ENCODE results near the gene KLF4. TPM values are rescaled to one million over a fixed set of nuclear protein-coding genes. Genes with fewer than 3 reads are reported as not detected.

Gene KLF4
- 0.52 and 1.4 TPM in 2 replicates for total RNA-seq

GRCh38 chr9:107489687-107490605 lies at the start of gene KLF4:
Gene KLF4, minus strand, starts transcription at chr9:107489769. Its CDS starts 597 bp downstream, at chr9:107489172.
- Mint-ChIP-seq H3K9me3 (no peaks in the 10 kb centered on the region), H3K36me3 (ENCODE audit: low read depth) (peaks cover 3% of the 10 kb centered on the region), H3K27ac (no peak within 1 kb of the TSS), H3K4me1 (ENCODE audit: low read depth) (peaks cover 5% of the 10 kb centered on the region), H3K4me3 (ENCODE audit: low read depth) (peak within 1 kb of the TSS; percentile 71), H3K27me3 (ENCODE audit: low read depth) (peaks cover 64% of the 10 kb centered on the region)
- peak; percentile 68 for DNase-seq (ENCODE audit: low spot score)
- intact Hi-C loops (cut with micrococcal nuclease) = loop anchor here (5.0 to 10.0 kb wide), 3 partner anchors 208 to 1825 kb away; partner anchors contain the start of gene RAD23B

GRCh38 chr9:107536462-107536861 lies 46.9 kb upstream of the KLF4 start:
- H3K9me3 Mint-ChIP-seq = no peaks in the 10 kb centered on the region
- intact Hi-C loops (cut with micrococcal nuclease) = no loop called here
- no peak overlapping the region for H3K4me3 Mint-ChIP-seq (ENCODE audit: low read depth)
- H3K27ac Mint-ChIP-seq = no peak overlapping the region
- H3K27me3 Mint-ChIP-seq (ENCODE audit: low read depth) = no peaks in the 10 kb centered on the region
- H3K4me1 Mint-ChIP-seq (ENCODE audit: low read depth) = no peaks in the 10 kb centered on the region
- H3K36me3 Mint-ChIP-seq (ENCODE audit: low read depth) = no peaks in the 10 kb centered on the region
- no peak for DNase-seq (ENCODE audit: low spot score)

DNA sequence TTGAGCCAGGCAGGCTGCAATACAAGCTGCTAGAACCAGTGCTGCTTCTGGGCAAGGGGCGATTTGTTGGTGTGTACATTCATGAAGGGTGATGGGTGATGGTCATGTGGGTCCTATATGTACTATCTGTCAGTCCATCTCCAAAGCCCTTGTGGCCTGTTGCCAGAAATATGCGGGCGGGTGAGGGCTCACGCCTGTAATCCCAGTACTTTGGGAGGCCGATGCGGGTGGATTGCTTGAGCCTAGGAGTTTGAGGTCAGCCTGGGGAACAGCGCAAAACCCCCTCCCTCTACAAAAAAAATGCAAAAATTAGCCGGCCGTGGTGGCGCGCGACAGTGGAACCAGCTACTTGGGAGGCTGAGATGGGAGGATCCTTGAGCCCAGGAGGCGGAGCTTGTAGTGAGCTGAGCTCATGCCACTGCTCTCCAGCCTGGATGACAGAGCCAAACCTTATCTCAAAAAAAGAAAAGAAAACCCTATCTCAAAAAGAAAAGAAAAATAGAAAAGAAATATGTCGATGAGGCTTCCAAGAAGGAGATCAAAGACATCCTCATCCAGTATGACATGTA lies 45.0 kb upstream of the KLF4 start:
- DNase-seq (ENCODE audit: low spot score) = no peak
- no peaks in the 10 kb centered on the region for H3K27me3 Mint-ChIP-seq (ENCODE audit: low read depth)
- no peaks in the 10 kb centered on the region for H3K4me1 Mint-ChIP-seq (ENCODE audit: low read depth)
- no peaks in the 10 kb centered on the region for H3K9me3 Mint-ChIP-seq
- no peak overlapping the region for H3K27ac Mint-ChIP-seq
- intact Hi-C loops (cut with micrococcal nuclease) = no loop called here
- no peak overlapping the region for H3K4me3 Mint-ChIP-seq (ENCODE audit: low read depth)
- H3K36me3 Mint-ChIP-seq (ENCODE audit: low read depth) = no peaks in the 10 kb centered on the region

GRCh38 chr9:107530679-107531078 lies 41.1 kb upstream of the KLF4 start:
- intact Hi-C loops (cut with micrococcal nuclease) = no loop called here
- no peaks in the 10 kb centered on the region for H3K36me3 Mint-ChIP-seq (ENCODE audit: low read depth)
- no peaks in the 10 kb centered on the region for H3K27me3 Mint-ChIP-seq (ENCODE audit: low read depth)
- no peak overlapping the region for H3K27ac Mint-ChIP-seq
- no peaks in the 10 kb centered on the region for H3K4me1 Mint-ChIP-seq (ENCODE audit: low read depth)
- DNase-seq (ENCODE audit: low spot score) = no peak
- no peak overlapping the region for H3K4me3 Mint-ChIP-seq (ENCODE audit: low read depth)
- H3K9me3 Mint-ChIP-seq = peaks cover 4% of the 10 kb centered on the region

- Mint-ChIP-seq H3K27ac (no peak overlapping the region), H3K27me3 (ENCODE audit: low read depth) (no peaks in the 10 kb centered on the region), H3K36me3 (ENCODE audit: low read depth) (no peaks in the 10 kb centered on the region), H3K4me1 (ENCODE audit: low read depth) (no peaks in the 10 kb centered on the region), H3K9me3 (peaks cover 7% of the 10 kb centered on the region), H3K4me3 (ENCODE audit: low read depth) (no peak overlapping the region)
- no peak for DNase-seq (ENCODE audit: low spot score)
- intact Hi-C loops (cut with micrococcal nuclease) = no loop called here
These were observed 39.1 kb upstream of the KLF4 start for GRCh38 chr9:107528686-107529085.

DNA sequence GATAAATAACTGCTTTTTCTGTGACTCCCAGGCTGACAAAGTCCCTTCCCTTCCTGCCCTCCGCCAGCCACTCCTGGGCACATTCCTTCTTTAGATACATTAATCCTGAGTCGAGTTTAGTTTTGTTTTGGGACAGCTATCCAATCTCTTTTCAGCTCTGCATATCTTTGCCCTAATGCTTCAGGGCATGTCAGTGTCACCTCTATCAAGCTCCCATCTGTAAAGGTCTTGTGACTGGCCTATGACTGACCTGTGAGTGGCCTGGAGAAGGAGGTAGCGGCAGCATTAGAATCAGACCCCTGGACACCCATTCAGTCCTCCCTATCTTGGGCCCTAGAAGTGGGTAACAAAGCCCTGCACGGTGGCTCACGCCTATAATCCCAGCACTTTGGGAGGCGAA lies 34.0 kb upstream of the KLF4 start:
- intact Hi-C loops (cut with micrococcal nuclease) = no loop called here
- Mint-ChIP-seq H3K27me3 (ENCODE audit: low read depth) (no peaks in the 10 kb centered on the region), H3K4me3 (ENCODE audit: low read depth) (no peak overlapping the region), H3K4me1 (ENCODE audit: low read depth) (no peaks in the 10 kb centered on the region), H3K36me3 (ENCODE audit: low read depth) (no peaks in the 10 kb centered on the region), H3K27ac (no peak overlapping the region), H3K9me3 (peaks cover 7% of the 10 kb centered on the region)
- no peak for DNase-seq (ENCODE audit: low spot score)

DNA sequence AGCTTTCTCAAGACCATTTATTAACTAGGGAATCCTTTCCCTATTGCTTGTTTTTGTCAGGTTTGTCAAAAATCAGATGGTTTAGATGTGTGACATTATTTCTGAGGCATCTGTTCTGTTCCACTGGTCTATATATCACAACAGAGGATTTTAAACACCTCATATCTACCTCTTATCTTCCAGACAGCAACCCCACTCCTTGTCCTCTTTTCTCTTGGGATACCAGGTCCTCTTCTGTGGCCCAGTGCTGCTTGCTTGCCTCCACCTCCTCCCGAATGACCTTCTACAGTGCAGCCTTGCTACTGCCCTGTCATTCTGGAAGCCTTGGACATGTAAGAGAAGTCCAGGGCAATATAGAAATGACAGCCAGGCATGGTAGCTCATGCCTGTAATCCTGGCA lies 30.6 kb upstream of the KLF4 start:
- Mint-ChIP-seq H3K27ac (no peak overlapping the region), H3K4me3 (ENCODE audit: low read depth) (no peak overlapping the region), H3K4me1 (ENCODE audit: low read depth) (no peaks in the 10 kb centered on the region), H3K9me3 (peaks cover 4% of the 10 kb centered on the region), H3K27me3 (ENCODE audit: low read depth) (no peaks in the 10 kb centered on the region), H3K36me3 (ENCODE audit: low read depth) (no peaks in the 10 kb centered on the region)
- intact Hi-C loops (cut with micrococcal nuclease) = no loop called here
- DNase-seq (ENCODE audit: low spot score) = no peak

GRCh38 chr9:107518037-107518807 lies 28.7 kb upstream of the KLF4 start:
- Mint-ChIP-seq H3K27me3 (ENCODE audit: low read depth) (no peaks in the 10 kb centered on the region), H3K9me3 (no peaks in the 10 kb centered on the region), H3K27ac (no peak overlapping the region), H3K36me3 (ENCODE audit: low read depth) (no peaks in the 10 kb centered on the region), H3K4me3 (ENCODE audit: low read depth) (no peak overlapping the region), H3K4me1 (ENCODE audit: low read depth) (no peaks in the 10 kb centered on the region)
- intact Hi-C loops (cut with micrococcal nuclease) = no loop called here
- no peak for DNase-seq (ENCODE audit: low spot score)

- no peaks in the 10 kb centered on the region for H3K27me3 Mint-ChIP-seq (ENCODE audit: low read depth)
- H3K36me3 Mint-ChIP-seq (ENCODE audit: low read depth) = no peaks in the 10 kb centered on the region
- no peaks in the 10 kb centered on the region for H3K4me1 Mint-ChIP-seq (ENCODE audit: low read depth)
- no peak for DNase-seq (ENCODE audit: low spot score)
- no peaks in the 10 kb centered on the region for H3K9me3 Mint-ChIP-seq
- no peak overlapping the region for H3K27ac Mint-ChIP-seq
- intact Hi-C loops (cut with micrococcal nuclease) = no loop called here
- no peak overlapping the region for H3K4me3 Mint-ChIP-seq (ENCODE audit: low read depth)
These were observed 24.0 kb upstream of the KLF4 start for GRCh38 chr9:107513464-107514100.

DNA sequence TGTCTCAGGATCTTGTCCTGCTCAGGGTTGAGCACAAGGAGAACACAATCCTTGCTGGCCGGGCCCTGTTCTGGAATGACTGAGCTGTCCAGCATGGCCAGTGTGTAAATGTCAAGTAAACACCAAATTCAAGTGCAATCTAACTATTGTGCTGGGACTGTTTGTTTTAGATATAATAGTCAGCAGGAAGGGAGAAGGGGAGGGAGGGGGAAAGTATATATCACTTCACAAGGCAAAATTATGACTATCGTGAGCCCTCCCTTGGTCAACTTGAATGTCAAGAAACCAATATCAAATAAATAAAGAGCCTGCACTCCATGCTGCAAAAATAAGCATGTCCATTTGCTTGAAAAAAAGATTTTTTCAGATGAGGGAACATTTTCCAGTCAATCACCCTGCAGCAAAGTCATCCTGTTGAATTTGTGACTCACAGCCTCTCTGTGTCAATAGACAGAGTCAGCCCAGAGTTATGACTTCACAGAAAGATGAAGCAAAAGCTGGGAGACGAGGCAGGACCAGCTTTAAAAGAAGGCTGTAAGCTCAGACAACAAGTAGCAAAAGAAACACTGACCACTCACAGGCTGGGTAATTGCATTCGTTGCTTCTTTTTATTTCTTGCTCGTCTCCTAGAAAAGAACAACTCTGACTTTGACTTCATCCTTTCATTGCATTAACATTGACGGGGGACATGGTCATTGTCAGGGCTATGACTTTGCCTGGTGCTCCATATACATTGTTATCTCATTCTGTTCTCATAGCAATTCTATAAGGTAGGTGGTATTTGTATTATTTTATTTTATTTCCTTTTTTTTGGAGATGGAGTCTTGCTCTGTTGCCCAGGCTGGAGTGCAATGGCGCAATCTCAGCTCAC lies 15.3 kb upstream of the KLF4 start:
- no peaks in the 10 kb centered on the region for H3K9me3 Mint-ChIP-seq
- no peaks in the 10 kb centered on the region for H3K27me3 Mint-ChIP-seq (ENCODE audit: low read depth)
- no peaks in the 10 kb centered on the region for H3K36me3 Mint-ChIP-seq (ENCODE audit: low read depth)
- H3K4me3 Mint-ChIP-seq (ENCODE audit: low read depth) = no peak overlapping the region
- no peaks in the 10 kb centered on the region for H3K4me1 Mint-ChIP-seq (ENCODE audit: low read depth)
- intact Hi-C loops (cut with micrococcal nuclease) = no loop called here
- H3K27ac Mint-ChIP-seq = no peak overlapping the region
- no peak for DNase-seq (ENCODE audit: low spot score)

DNA sequence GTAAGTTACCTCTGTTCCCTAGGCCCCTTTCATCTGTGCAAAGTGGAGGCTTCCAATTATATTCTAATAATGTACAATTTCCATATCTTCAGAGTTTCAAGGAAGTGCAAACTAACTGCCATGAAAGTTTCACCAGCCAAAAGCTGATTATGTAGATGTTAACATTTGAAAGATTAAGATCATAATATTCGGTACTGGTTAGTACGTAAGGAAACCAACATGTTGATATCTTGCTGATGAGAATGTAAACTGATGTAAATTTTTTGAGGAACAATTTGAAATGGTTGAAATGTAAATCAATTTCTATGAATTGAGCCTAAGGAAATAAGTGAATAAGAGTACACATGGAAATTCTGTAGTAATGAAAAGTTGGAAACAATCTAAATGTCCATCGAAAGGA lies 12.9 kb upstream of the KLF4 start:
- Mint-ChIP-seq H3K27me3 (ENCODE audit: low read depth) (no peaks in the 10 kb centered on the region), H3K4me3 (ENCODE audit: low read depth) (no peak overlapping the region), H3K27ac (no peak overlapping the region), H3K9me3 (no peaks in the 10 kb centered on the region), H3K36me3 (ENCODE audit: low read depth) (no peaks in the 10 kb centered on the region), H3K4me1 (ENCODE audit: low read depth) (no peaks in the 10 kb centered on the region)
- DNase-seq (ENCODE audit: low spot score) = no peak
- intact Hi-C loops (cut with micrococcal nuclease) = no loop called here
